UCSD-AML1 (cell line): ENCODE results near the gene CBLN3.

Experiments
- DNase-seq: peaks from one replicate; lab custom pipeline; 2025; ENCODE audit not compliant: unreplicated experiment; lab: John Stamatoyannopoulos, UW

CBLN3 gene

DNA sequence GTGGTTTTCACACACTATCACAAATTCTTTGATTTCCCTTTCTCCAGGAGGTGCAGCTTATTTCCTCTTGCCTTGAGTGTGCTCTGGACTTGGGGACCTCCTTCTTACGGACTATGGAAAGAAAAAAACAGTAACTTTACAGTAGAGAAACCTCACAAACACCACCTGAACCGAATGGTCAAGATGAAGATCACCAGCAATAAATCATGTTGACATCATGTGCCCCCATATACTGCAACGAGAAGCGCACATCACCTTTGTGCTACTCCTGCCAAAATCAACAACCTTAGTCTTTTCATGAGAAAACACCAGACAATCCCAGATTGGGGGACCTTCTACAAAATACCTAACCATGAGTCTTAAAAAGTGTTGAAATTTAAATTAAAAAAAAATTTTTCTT, 43.9 kb downstream of the CBLN3 start:
- no peak for DNase-seq

DNA sequence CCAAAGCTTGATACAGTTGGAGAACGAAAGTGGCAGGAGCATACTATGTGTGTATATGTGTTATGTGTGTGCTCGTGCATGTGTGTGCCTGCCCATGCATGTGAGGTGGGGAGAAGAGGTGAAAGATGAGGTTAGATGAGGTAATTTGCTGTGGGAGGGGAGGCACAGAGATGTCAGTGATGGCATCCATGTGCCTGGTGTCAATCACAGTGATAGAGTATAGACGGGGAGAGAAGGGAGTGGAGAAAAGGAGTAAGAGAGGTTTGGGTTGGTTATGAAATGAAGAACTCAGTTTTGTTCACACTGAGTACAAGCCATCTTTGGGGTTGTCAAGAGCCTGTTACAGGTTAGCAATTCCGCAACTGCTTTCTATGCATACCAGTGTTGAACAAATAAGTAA, 45.3 kb downstream of the CBLN3 start:
- no peak for DNase-seq

DNA sequence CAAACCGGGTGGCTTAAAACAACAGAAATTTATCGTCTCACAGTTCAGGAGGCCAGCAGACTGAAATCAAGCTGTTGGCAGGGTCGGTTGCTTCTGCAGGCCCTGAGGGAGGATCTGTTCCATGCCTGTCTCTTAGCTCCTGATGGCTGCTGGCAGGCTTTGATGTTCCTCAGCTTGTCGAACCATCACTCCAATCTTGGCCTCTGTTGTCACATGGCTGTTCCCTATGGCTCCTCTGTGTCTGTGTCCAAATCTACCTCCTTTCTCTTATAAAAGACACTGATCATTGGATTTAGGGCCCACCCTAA, 47.5 kb downstream of the CBLN3 start:
- no peak for DNase-seq

DNA sequence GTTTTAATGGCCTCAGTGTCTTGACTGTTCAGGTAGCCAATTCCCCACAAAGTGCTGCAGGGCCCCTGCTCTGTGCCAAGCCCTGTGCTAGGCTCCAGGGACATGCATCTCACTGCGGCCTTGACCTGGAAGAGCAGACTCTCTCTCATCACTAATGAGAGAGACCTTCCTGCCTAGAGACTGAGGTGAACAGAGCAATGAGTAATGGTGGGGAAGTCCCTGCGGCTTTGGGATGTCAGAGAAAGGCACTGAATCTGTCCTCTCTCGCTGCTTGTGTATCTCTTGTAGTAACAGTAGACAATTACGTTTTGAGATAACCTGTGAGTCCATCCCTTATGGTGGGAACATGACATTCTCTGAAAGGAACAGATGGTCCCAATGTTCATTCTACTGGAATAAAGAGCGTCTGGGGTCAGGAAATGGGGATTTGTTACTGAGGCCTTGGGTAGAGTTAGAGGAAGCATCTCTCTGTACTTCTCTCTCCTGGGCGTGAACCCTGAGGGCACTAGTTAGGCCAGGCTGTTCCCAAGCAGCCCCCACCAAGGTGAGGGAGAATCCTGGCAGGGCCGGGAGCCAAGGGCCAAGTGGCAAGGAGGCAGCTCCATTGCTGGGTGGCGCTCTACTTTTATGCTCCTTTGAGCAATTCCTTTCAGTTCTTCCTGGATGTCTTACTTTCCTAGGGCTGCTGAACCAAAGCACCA, 48.0 kb downstream of the CBLN3 start:
- DNase-seq = no peak

DNA sequence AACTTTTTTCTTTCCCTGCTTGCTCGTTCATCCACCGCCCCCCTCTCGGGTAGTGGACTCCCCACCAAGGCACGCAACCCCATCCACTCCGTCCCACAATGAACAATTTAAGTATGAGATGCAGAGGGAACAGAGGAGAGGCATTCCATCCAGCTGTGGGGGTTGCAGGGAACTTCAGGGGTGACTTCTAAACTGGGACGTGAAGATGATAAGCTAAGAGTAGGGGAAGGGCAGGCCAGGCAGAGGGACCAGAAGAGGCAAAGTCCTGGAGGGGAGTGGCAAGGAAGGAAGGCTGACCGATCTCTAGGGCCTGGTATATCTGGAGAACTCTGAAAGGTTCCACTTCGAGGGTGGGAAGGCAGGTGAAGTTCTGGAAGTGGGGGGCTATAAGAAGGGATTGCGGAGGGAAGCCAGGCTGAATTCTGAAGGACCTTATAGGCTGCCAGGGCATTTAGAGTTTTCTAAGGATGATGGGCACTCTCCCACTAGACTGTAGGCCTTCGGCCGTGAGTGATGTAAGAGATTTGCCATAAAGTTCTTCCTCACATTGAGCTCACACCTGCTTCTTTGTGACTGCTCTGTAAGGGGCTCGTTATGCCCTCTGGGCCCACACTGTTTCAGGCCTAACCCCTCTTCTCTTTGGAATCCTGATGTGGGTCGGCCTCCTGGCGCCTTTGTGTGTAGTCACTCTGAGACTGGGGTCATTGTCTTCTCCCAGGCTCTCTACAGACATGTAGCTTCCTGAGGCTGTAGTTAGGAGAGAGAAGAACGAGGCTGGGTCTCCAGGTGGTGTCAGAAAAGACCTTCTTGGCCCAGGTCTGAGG, 49.3 kb downstream of the CBLN3 start:
- DNase-seq = no peak

DNA sequence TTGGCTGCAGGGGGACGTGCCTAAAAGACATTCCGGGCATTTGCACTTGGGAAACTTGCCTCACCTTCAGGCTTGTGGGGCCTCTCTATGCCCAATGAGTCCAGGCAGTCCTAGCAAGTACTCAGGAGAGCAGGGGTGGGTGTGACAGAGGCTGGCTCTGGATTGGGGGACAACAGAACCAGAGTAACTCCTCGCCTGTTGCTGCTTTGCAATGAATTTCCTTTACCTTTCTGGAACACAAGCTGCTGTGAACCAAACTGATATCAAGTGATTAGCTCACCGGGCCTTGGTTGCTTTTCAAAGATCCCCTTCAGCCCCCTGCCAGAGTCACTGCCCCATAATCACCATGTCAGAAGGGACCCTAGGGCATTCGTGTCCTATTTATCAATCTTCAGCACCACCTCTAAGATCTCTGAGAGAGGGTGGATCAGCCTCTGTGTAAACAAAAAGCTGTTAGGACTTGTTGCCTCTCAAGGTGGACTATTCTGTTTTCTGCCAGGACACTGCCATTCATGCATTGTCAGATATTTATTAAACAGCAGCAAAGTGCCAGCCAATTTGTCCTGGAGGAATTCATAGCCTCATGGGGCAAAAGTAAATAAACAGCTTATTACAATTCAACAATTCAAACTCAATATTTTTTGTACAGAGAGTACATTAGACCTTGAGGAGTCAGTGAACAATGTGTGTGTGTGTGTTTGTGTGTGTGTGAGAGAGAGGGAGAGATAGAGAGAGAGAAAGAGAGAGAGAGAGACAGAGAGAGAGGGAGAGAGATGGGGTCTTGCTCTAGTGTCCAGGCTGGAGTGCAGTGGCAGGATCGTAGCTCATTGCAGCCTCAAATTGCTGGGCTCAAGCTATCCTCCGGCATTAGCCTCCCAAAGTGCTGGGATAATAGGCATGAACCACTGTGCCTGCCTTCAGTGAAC, 50.2 kb downstream of the CBLN3 start:
- no peak for DNase-seq

DNA sequence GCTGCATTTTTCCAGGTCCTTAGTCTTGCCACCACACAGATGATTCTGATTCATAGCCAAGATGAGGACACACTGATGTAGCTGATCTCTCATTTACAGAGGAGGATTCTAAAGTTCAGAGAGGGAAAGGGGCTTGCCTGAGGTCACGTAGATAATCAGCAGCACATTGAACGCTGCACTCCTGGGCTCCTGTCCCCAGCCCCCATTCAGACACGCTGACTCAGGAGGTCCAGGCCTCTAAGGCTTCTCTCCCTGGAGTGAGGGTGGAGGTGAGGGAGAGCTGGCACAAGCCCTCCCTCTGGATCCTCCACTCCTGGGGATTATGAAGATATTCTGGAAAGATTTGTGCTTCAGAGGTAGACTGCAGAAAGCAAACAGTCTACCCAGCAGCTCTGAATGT, 51.1 kb downstream of the CBLN3 start:
- no peak for DNase-seq

DNA sequence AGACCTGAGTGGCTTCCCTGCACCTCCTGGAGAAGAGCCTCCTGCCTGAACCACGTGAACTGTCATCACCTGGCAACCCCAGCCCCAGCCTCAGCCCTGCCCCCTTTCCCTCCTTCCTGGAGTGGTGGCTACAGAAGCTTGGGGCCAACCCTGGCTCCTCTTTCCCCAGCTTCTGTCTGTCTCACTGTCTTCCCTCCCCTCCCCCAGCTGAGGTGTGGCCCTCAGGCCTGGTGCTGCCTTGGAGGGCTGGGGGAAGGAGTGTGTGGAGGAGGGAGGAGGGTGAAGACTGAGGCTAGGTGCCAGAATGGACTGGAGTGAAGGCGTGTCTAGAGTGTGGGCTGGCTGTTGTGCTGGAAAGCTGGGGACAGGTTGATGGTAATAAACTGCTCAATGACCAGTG, 51.8 kb downstream of the CBLN3 start:
- no peak for DNase-seq

DNA sequence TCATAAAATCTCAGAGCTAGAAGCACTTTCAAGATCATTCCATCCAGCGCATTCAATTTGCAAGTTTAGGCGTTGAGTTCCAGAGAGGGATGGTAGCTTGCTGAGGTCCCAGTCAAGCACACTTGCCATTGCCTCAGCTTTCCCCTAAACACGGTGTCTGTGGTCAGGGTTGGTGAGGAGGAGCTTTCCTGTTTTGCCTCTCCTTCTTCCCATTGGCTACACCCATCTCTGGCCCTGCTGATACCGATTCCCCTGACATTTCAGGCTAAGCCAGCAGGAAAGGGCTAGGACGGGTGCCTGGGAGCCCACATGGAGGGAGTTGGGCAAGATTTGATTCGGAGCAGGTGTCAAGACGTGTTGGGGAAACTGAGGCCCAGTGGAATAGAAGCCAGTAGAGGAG, 52.3 kb downstream of the CBLN3 start:
- DNase-seq = peak; percentile 53
